K562 (cell line): Measurements from ENCODE around the gene FAM83F. TPM values are rescaled to one million over a fixed set of nuclear protein-coding genes. Genes with fewer than 3 reads are reported as not detected.

Experiments used
- ATAC-seq: fragments of 200-7000 bp; cut with Tn5 transposase; 3 replicates; pipeline ENCODE4 v1.9.1; 2020; ENCODE audit warnings: moderate library complexity
- BruUV-seq: library from RNA; stranded (reverse); fragments of 400-500 nt; replicated peaks from 2 replicates; lab custom pipeline; 2021; lab: Mats Ljungman, UMichigan
- CTCF ChIA-PET: fragments of 300-600 bp; formaldehyde crosslinking; extraction: SDS; loops from one replicate; lab custom pipeline; 2021; ENCODE audit warnings: low intra/inter-chr PET ratio; lab: Yijun Ruan, JAX
- POLR2A ChIA-PET: fragments of 300-600, 350-650 bp; sonication (Branson Sonifier 250); formaldehyde crosslinking; extraction: SDS; loops from one replicate; lab custom pipeline; 2021; ENCODE audit warnings: antibody characterized with exemption, inconsistent platforms; lab: Yijun Ruan, JAX
- DNase-seq, 4 experiments: peaks; one replicate each; pipeline versions ENCODE4 v3.0.0 to v3.0.0-alpha.2; 2011 to 2018; ENCODE audit warnings: low spot score in 3 of 4, mixed read lengths in 3 of 4; ENCODE audit errors: extremely low read depth in 1 of 4
- FAIRE-seq: peaks from 2 replicates; lab custom pipeline; 2011; peaks lifted over from hg19 to GRCh38; lab: Jason Lieb, UNC
- H2AFZ ChIP-seq: 2 replicates; pipeline ENCODE4 v1.6.0; 2011; ENCODE audit warnings: low read depth, low read length, control low read depth, inconsistent platforms
- H3K27ac ChIP-seq: fragments of 200-600 bp; 3 replicates; pipeline ENCODE4 v1.8.0; 2011; ENCODE audit warnings: low read depth, mild to moderate bottlenecking, control low read depth, inconsistent platforms, low read length, moderate library complexity, mixed read lengths; ENCODE audit errors: extremely low read depth
- H3K27me3 ChIP-seq, 2 experiments: fragments of 300-600 bp in 1 of 2; 2 replicates in 1 of 2; 3 replicates in 1 of 2; pipeline versions ENCODE4 v1.6.0 to v1.8.0; 2011; ENCODE audit warnings: inconsistent platforms in 2 of 2, low read length in 2 of 2, mild to moderate bottlenecking in 1 of 2, mixed read lengths in 1 of 2, moderate library complexity in 1 of 2; ENCODE audit not compliant: control insufficient read depth in 2 of 2, insufficient read depth in 2 of 2
- H3K36me3 ChIP-seq: fragments of 300-600 bp; 3 replicates; pipeline ENCODE4 v1.8.0; 2011; ENCODE audit warnings: mild to moderate bottlenecking, low read length, inconsistent platforms; ENCODE audit not compliant: control insufficient read depth, insufficient read depth
- H3K4me1 ChIP-seq, 2 experiments: fragments of 200-600 bp in 1 of 2; replicated peaks in 1 of 2; 2 replicates in 1 of 2; 3 replicates in 1 of 2; pipeline versions ENCODE4 v1.5.1 to v1.8.0; 2011; ENCODE audit warnings: inconsistent platforms in 2 of 2, low read length in 2 of 2, mild to moderate bottlenecking in 1 of 2, mixed read lengths in 1 of 2, moderate library complexity in 1 of 2; ENCODE audit not compliant: control insufficient read depth in 2 of 2, insufficient read depth in 2 of 2
- H3K4me2 ChIP-seq: 2 replicates; pipeline ENCODE4 v1.6.1; 2011; ENCODE audit warnings: low read length, control low read depth, inconsistent platforms, mixed read lengths; ENCODE audit not compliant: insufficient read depth
- H3K4me3 ChIP-seq: fragments of 200-600 bp; sonication (generic), shearing (Covaris generic); 2 replicates; pipeline ENCODE4 v1.5.1; 2016; ENCODE audit warnings: control low read depth, inconsistent platforms
- H3K79me2 ChIP-seq: fragments of 200-600 bp; 3 replicates; pipeline ENCODE4 v1.8.0; 2011; ENCODE audit warnings: low read length, inconsistent platforms; ENCODE audit not compliant: control insufficient read depth, insufficient read depth
- H3K9ac ChIP-seq, 2 experiments: 2 replicates each; pipeline versions ENCODE4 v1.6.0 to v1.6.1; 2011; ENCODE audit warnings: low read depth in 2 of 2, low read length in 2 of 2, control low read depth in 1 of 2, inconsistent platforms in 1 of 2, mild to moderate bottlenecking in 1 of 2, mixed read lengths in 1 of 2; ENCODE audit not compliant: insufficient read depth in 1 of 2
- H3K9me1 ChIP-seq: one replicate; pipeline ENCODE4 v1.6.0; 2011; ENCODE audit warnings: inconsistent platforms, mild to moderate bottlenecking, low read length, moderate library complexity; ENCODE audit not compliant: control insufficient read depth, insufficient read depth
- H3K9me3 ChIP-seq: replicated peaks from 2 replicates; pipeline ENCODE4 v1.5.1; 2011; ENCODE audit warnings: low read depth, low read length, inconsistent platforms; ENCODE audit not compliant: control insufficient read depth, insufficient read depth
- H4K20me1 ChIP-seq: replicated peaks from 2 replicates; pipeline ENCODE4 v1.6.1; 2011; ENCODE audit warnings: low read length, inconsistent platforms, mixed read lengths; ENCODE audit not compliant: control insufficient read depth, insufficient read depth
- ATF2 ChIP-seq: sonication (generic); formaldehyde crosslinking; IDR thresholded peaks from 2 replicates; pipeline ENCODE4 v1.8.1; 2022; ENCODE audit warnings: missing genetic modification reagents
- ELK3 ChIP-seq: fragments of 450-650 bp; formaldehyde crosslinking; IDR thresholded peaks from 2 replicates; pipeline ENCODE4 v1.4.0; 2020; ENCODE audit warnings: mild to moderate bottlenecking
- FIP1L1 ChIP-seq: fragments of 200-400 bp; formaldehyde crosslinking; IDR thresholded peaks from 2 replicates; pipeline ENCODE4 v1.6.1; 2018; ENCODE audit warnings: mild to moderate bottlenecking, low read depth, low read length; ENCODE audit not compliant: poor library complexity, severe bottlenecking
- FOXJ3 ChIP-seq: sonication (generic); formaldehyde crosslinking; IDR thresholded peaks from 2 replicates; pipeline ENCODE4 v1.4.0; 2020; ENCODE audit warnings: mild to moderate bottlenecking, missing genetic modification reagents
- FOXP1 ChIP-seq: sonication (generic); formaldehyde crosslinking; IDR thresholded peaks from 2 replicates; pipeline ENCODE4 v1.8.0; 2022; ENCODE audit warnings: mild to moderate bottlenecking, missing genetic modification reagents
- GATAD2A ChIP-seq: fragments of 450-650 bp; IDR thresholded peaks from 2 replicates; pipeline ENCODE4 v1.6.1; 2017
- MAFK ChIP-seq: IDR thresholded peaks from 2 replicates; pipeline ENCODE4 v1.6.1; 2011; ENCODE audit warnings: low read length, improper control_type of control experiment
- MCM3 ChIP-seq: fragments of 450-650 bp; IDR thresholded peaks from 2 replicates; pipeline ENCODE4 v1.6.1; 2016
- MTA1 ChIP-seq: fragments of 450-650 bp; IDR thresholded peaks from 2 replicates; pipeline ENCODE4 v1.6.1; 2017; ENCODE audit warnings: borderline replicate concordance
- MYNN ChIP-seq, 2 experiments: sonication (generic); formaldehyde crosslinking in 1 of 2; IDR thresholded peaks; 2 replicates each; pipeline versions ENCODE4 v1.5.0 to v1.6.1; 2016 to 2020; ENCODE audit warnings: antibody characterized with exemption in 1 of 2, missing genetic modification reagents in 1 of 2
- PHB2 ChIP-seq: fragments of 450-650 bp; IDR thresholded peaks from 2 replicates; pipeline ENCODE4 v1.6.1; 2017; ENCODE audit warnings: low read depth
- TFAM ChIP-seq: fragments of 250-450 bp; sonication (Bioruptor Pico); conservative IDR thresholded peaks from 2 replicates; pipeline ENCODE4 v1.5.0; 2021; ENCODE audit warnings: mild to moderate bottlenecking, moderate library complexity
- WHSC1 ChIP-seq: IDR thresholded peaks from one replicate; pipeline ENCODE4 v1.6.1; 2012; ENCODE audit warnings: low read length, control low read depth, inconsistent platforms
- ZNF165 ChIP-seq: fragments of 250-450 bp; sonication (Bioruptor Pico); IDR thresholded peaks from 2 replicates; pipeline ENCODE4 v1.4.0; 2020; ENCODE audit warnings: borderline replicate concordance
- ZNF57 ChIP-seq: fragments of 450-650 bp; formaldehyde crosslinking; IDR thresholded peaks from 2 replicates; pipeline ENCODE4 v1.4.0; 2020; ENCODE audit warnings: mild to moderate bottlenecking, moderate library complexity
- ZNF589 ChIP-seq: fragments of 200-800 bp; sonication (Bioruptor generic); IDR thresholded peaks from 2 replicates; pipeline ENCODE4 v1.6.1; 2016; ENCODE audit warnings: low read depth, missing genetic modification characterization, missing compliant biosample characterization
- ZNF76 ChIP-seq: fragments of 250-450 bp; sonication (Bioruptor Pico); IDR thresholded peaks from 2 replicates; pipeline ENCODE4 v1.4.0; 2020; ENCODE audit warnings: mild to moderate bottlenecking, moderate library complexity, borderline replicate concordance
- in situ Hi-C: fragments of 300-500 bp; cut with MboI; formaldehyde crosslinking; loops from 4 replicates; pipeline ENCODE4 v1.15.0; 2018; ENCODE audit warnings: inconsistent platforms, mixed read lengths
- intact Hi-C: fragments of 100-400 bp; cut with micrococcal nuclease; formaldehyde crosslinking; loops from 2 replicates; pipeline ENCODE4 v1.14.2; 2022
- polyA plus RNA-seq, 8 experiments: library from polyadenylated mRNA; depleted of rRNA in 4 of 8; stranded (reverse) in 5 of 8; unstranded in 3 of 8; fragments of >200 nt; fragmentation: Nextera tagmentation in 2 of 8; fragmentation: Illumina TruSeq in 1 of 8; extraction: Ambion mirVana in 2 of 8; extraction: Trizol in 1 of 8; gene quantifications; 2 replicates each; pipeline versions ENCODE4 v1.2.1 to v1.2.3, GENCODE V29; 2011 to 2014; ENCODE audit warnings: inconsistent platforms in 1 of 8, missing spikeins in 1 of 8
- total RNA-seq, 7 experiments: library from RNA; depleted of rRNA in 6 of 7; stranded (reverse); fragments of >200 nt in 6 of 7; fragmentation: Illumina TruSeq in 2 of 7; extraction: Trizol in 2 of 7; gene quantifications; 2 replicates each; pipeline versions ENCODE4 v1.2.1 to v1.2.3, GENCODE V29; 2011 to 2021; ENCODE audit warnings: low replicate concordance in 1 of 7

The FAM83F gene
- total and polyA plus RNA-seq, 9 of the 15 experiments (the other 6 are each of a cell fraction or from before 2014, with no cell fraction given) = under 0.01 to 0.13 (median 0.04) TPM; not detected in 1

- Histone ChIP-seq H3K4me1 (no peaks in the 10 kb centered on the region; a peak in 3 of 5 replicates), H2AFZ (no peak overlapping the region), H3K27me3 (no peaks in the 10 kb centered on the region), H3K9me1 (no peaks in the 10 kb centered on the region), H3K79me2 (peaks cover 5% of the 10 kb centered on the region; the same call in 1 of the 3 replicates), H3K36me3 (no peaks in the 10 kb centered on the region), H3K4me3 (no peak overlapping the region), H3K9ac (0 out of 4 replicates have a peak overlapping the region, but pooled peaks of 1 of the 2 experiments have one; percentile 20), H3K4me2 (no peak overlapping the region), H3K9me3 (no peaks in the 10 kb centered on the region), H4K20me1 (peaks cover 3% of the 10 kb centered on the region; the same call in 1 of the 2 replicates), H3K27ac (no peak overlapping the region; the same call in 2 of the 3 replicates)
- in situ Hi-C loops (no loop called here), intact Hi-C loops (no loop called here)
- BruUV-seq = no TSS peak
- FAIRE-seq (no peak), DNase-seq (no peak), ATAC-seq (no peak)
- ChIA-PET POLR2A (interaction anchor here (0.5 to 1.2 kb wide), 2 partner anchors 12 to 471 kb away, joined by 3 to 4 read pairs; no protein-coding TSS in a partner anchor), CTCF (no interaction called here)
- no peak for TF ChIP-seq MTA1
- TF ChIP-seq WHSC1 = no peak
- TF ChIP-seq FIP1L1 = no peak
- no peak for TF ChIP-seq ZNF165 (CRISPR knock-in tag)
- TF ChIP-seq TFAM (CRISPR knock-in tag) = no peak
- no peak for TF ChIP-seq GATAD2A
- TF ChIP-seq MCM3 = no peak
- TF ChIP-seq MYNN (IDR thresholded peaks at IDR 0.05) = no peak
- TF ChIP-seq MYNN (CRISPR knock-in tag; IDR thresholded peaks at IDR 0.05) = no peak
- no peak for TF ChIP-seq ZNF57
- TF ChIP-seq FOXP1 (CRISPR knock-in tag) = no peak
- no peak for TF ChIP-seq PHB2
- TF ChIP-seq ATF2 = no peak
- TF ChIP-seq FOXJ3 (CRISPR knock-in tag) = no peak
- no peak for TF ChIP-seq ZNF76 (CRISPR knock-in tag)
- no peak for TF ChIP-seq ELK3 (CRISPR knock-in tag)
- no peak for TF ChIP-seq ZNF589 (CRISPR knock-in tag)
- no peak for TF ChIP-seq MAFK
Observed at GRCh38 chr22:40070701-40071100, 75.9 kb downstream of the FAM83F start.
